Parathyroid adenoma (tissue), 2 donors: Measurements from ENCODE around the gene S100A12.

Experiments
- H2AFZ ChIP-seq: fragments of 300-600 bp; sonication (generic); one replicate; pipeline ENCODE4 v1.7.0; 2017; ENCODE audit warnings: antibody characterized with exemption, mild to moderate bottlenecking
- H3K27ac ChIP-seq: fragments of 300-600 bp; sonication (generic); one replicate; pipeline ENCODE4 v1.7.0; 2017
- H3K27me3 ChIP-seq: fragments of 300-600 bp; sonication (generic); one replicate; pipeline ENCODE4 v1.7.0; 2017; ENCODE audit warnings: low read length; ENCODE audit not compliant: control insufficient read depth, insufficient read depth
- H3K36me3 ChIP-seq: fragments of 300-600 bp; sonication (generic); one replicate; pipeline ENCODE4 v1.7.0; 2017; ENCODE audit warnings: low read length; ENCODE audit not compliant: control insufficient read depth, insufficient read depth
- H3K4me1 ChIP-seq: fragments of 300-600 bp; sonication (generic); one replicate; pipeline ENCODE4 v1.7.0; 2017; ENCODE audit warnings: control low read depth
- H3K4me2 ChIP-seq: fragments of 300-600 bp; sonication (generic); one replicate; pipeline ENCODE4 v1.7.0; 2017; ENCODE audit warnings: low read length
- H3K4me3 ChIP-seq: fragments of 300-600 bp; sonication (generic); one replicate; pipeline ENCODE4 v1.7.0; 2017; ENCODE audit warnings: low read depth, low read length
- H3K79me2 ChIP-seq: fragments of 300-600 bp; sonication (generic); one replicate; pipeline ENCODE4 v1.7.0; 2017; ENCODE audit warnings: control low read depth
- H3K9ac ChIP-seq: fragments of 300-600 bp; sonication (generic); one replicate; pipeline ENCODE4 v1.7.0; 2017; ENCODE audit warnings: mild to moderate bottlenecking
- H3K9me3 ChIP-seq: fragments of 300-600 bp; sonication (generic); one replicate; pipeline ENCODE4 v1.7.0; 2017; ENCODE audit warnings: low read length; ENCODE audit not compliant: control insufficient read depth
- TF ChIP-seq, protein P1 (sequence below): fragments of 300-600 bp; sonication (generic); IDR thresholded peaks from one replicate; pipeline ENCODE4 v1.7.0; 2017; ENCODE audit warnings: antibody characterized with exemption, mild to moderate bottlenecking
- donor health status: primary hyperparathyroidism.

The S100A12 gene

DNA sequence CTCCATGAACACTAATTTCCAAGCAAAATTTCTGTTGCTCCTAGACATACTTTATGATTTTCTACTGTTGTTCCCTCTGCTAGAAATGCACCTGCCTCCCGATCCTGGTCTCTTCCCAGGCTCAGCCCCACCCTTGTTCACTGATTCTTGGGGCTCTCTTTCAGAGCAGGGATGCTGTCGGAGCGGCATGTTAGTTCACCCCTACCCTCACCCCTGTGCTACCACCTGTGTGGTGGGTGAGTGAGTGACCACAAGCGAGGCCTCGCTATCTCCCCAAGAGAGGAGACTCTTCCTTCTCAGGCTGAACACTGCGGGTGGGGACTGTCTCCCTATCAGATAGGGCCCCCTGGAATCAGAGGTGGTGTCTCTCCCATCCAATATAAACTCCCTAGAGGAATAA, 20.4 kb upstream of the S100A12 start:
- TF ChIP-seq, protein P1, sequence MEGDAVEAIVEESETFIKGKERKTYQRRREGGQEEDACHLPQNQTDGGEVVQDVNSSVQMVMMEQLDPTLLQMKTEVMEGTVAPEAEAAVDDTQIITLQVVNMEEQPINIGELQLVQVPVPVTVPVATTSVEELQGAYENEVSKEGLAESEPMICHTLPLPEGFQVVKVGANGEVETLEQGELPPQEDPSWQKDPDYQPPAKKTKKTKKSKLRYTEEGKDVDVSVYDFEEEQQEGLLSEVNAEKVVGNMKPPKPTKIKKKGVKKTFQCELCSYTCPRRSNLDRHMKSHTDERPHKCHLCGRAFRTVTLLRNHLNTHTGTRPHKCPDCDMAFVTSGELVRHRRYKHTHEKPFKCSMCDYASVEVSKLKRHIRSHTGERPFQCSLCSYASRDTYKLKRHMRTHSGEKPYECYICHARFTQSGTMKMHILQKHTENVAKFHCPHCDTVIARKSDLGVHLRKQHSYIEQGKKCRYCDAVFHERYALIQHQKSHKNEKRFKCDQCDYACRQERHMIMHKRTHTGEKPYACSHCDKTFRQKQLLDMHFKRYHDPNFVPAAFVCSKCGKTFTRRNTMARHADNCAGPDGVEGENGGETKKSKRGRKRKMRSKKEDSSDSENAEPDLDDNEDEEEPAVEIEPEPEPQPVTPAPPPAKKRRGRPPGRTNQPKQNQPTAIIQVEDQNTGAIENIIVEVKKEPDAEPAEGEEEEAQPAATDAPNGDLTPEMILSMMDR, result no peak
- no peaks in the 10 kb centered on the region for H3K27me3 ChIP-seq

DNA sequence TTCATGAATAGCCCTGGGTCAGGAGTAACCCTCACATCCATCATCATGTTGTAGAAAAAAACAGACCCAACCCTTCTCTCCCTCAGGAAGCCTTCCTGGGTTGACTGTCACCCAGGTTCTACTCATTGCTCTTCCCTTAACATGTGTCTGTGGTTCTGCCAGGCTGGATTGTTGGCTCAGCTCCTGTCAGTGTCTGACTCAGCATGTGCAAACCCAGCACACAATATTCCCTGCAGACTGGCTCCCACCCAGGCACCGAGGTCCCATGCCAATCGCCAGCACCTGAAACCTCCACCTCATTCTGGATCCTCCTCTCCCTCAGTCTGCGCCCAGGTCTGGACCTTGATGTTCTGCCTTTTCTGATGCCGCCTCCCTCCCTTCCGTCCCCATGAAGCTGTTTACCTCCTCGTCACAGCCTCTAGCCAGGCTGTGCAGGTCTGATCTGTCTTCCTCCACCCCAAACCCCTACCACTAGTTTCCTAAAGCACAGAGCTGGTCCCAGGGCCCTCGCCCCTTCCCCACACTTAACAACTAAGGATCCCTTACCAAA, 19.8 kb upstream of the S100A12 start:
- Histone ChIP-seq H3K79me2 (no peaks in the 10 kb centered on the region), H3K36me3 (no peaks in the 10 kb centered on the region), H2AFZ (no peak overlapping the region), H3K27ac (no peak overlapping the region), H3K9me3 (no peaks in the 10 kb centered on the region), H3K4me2 (no peak overlapping the region), H3K4me3 (no peak overlapping the region), H3K9ac (no peak overlapping the region), H3K4me1 (no peaks in the 10 kb centered on the region), H3K27me3 (no peaks in the 10 kb centered on the region)
- TF ChIP-seq, protein P1, result no peak

More for the DNA sequence above, 20.4 kb upstream of the S100A12 start:
- Histone ChIP-seq H3K4me2 (no peak overlapping the region), H2AFZ (no peak overlapping the region), H3K9me3 (no peaks in the 10 kb centered on the region), H3K4me3 (no peak overlapping the region), H3K4me1 (no peaks in the 10 kb centered on the region), H3K79me2 (no peaks in the 10 kb centered on the region), H3K9ac (no peak overlapping the region), H3K27ac (no peak overlapping the region), H3K36me3 (no peaks in the 10 kb centered on the region)

DNA sequence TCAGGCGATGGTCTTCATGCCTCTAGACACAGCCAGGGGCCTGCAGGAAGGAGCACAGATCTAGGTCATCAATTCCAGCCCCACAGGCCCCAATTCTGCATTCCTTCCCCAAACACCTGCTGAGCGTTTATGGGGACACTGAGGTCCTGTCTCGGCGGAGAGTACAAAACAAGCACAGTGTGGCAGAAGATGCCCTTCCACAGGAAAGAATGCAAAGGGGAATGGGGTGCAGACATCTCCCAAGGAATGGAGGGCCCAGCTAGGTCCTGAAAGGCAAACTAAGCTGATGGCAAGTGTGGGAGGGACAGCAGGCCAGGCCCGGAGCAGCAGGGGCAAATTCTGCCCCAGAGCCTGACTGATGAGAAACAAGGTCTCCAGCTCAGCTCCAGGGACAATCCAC, 19.0 kb upstream of the S100A12 start:
- Histone ChIP-seq H3K4me1 (no peaks in the 10 kb centered on the region), H3K27ac (no peak overlapping the region), H3K9ac (no peak overlapping the region), H3K9me3 (no peaks in the 10 kb centered on the region), H3K36me3 (no peaks in the 10 kb centered on the region), H2AFZ (no peak overlapping the region), H3K4me3 (no peak overlapping the region), H3K27me3 (no peaks in the 10 kb centered on the region), H3K4me2 (no peak overlapping the region), H3K79me2 (no peaks in the 10 kb centered on the region)
- TF ChIP-seq, protein P1, result no peak

DNA sequence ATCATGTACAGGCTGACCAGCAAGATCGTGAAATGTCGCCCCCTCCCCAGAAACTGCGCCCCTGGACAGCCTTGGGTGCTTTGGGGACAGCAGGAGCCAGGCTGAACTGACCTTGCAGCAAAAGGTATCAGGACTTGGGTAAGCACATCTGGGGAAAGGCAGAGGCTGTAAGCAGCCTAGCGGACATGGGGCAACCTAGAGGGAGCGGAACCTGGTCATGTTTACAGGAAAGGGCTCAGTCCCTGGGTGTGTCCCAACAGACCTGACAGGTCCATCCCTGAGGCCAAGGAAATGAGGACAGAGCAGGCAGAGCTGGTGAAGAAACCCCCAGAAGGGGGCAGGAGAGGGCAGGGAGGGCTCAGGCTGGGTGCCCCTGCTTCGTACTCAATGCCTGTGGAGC, 18.5 kb upstream of the S100A12 start:
- H3K9ac ChIP-seq, result no peak overlapping the region
- H3K27ac ChIP-seq, result no peak overlapping the region
- H3K4me2 ChIP-seq, result no peak overlapping the region
- H2AFZ ChIP-seq, result no peak overlapping the region
- no peaks in the 10 kb centered on the region for H3K79me2 ChIP-seq
- H3K9me3 ChIP-seq, result no peaks in the 10 kb centered on the region
- no peaks in the 10 kb centered on the region for H3K36me3 ChIP-seq
- TF ChIP-seq, protein P1, result no peak
- H3K4me3 ChIP-seq, result no peak overlapping the region
- H3K27me3 ChIP-seq, result no peaks in the 10 kb centered on the region
- no peaks in the 10 kb centered on the region for H3K4me1 ChIP-seq

DNA sequence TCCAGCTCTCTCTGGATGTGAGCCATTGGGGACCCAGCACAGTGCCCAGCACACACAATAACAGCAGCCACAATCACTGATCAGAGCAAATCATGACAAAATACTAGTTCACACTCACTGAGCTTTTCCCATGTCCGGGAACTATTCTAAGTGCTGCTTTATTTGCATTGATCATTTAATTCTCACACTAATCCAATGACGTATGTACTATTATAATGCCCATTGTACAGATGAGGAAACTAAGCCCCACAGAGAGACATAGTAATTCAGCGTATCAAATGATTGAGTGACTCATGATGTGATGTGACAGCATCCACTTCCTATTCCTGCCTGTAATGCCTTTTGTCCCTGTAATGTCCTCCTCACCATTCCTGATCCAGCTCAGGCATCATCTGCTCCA, 17.4 kb upstream of the S100A12 start:
- Histone ChIP-seq H3K4me2 (no peak overlapping the region), H3K9me3 (no peaks in the 10 kb centered on the region), H3K27me3 (no peaks in the 10 kb centered on the region), H2AFZ (no peak overlapping the region), H3K9ac (no peak overlapping the region), H3K4me1 (no peaks in the 10 kb centered on the region), H3K79me2 (no peaks in the 10 kb centered on the region), H3K27ac (no peak overlapping the region), H3K4me3 (no peak overlapping the region), H3K36me3 (no peaks in the 10 kb centered on the region)
- TF ChIP-seq, protein P1, result no peak
